Vagina (tissue), 2 donors: ENCODE data around the gene ADRB2.
A peak's percentile ranks its signal among the peaks of the same experiment; 100 is the strongest.

ENCODE experiments used
- CTCF ChIP-seq, 3 experiments: fragments of 450-650 bp in 2 of 3; fragments of 200-600 bp in 1 of 3; sonication (generic) in 1 of 3; IDR thresholded peaks; one replicate each; pipeline ENCODE4 v1.5.1; 2017 to 2019; ENCODE audit warnings: antibody characterized with exemption in 3 of 3, mild to moderate bottlenecking in 2 of 3, moderate library complexity in 2 of 3
- POLR2A ChIP-seq, 2 donors: fragments of 450-650 bp; IDR thresholded peaks; one replicate each; pipeline ENCODE4 v1.6.1; 2017; ENCODE audit warnings: antibody characterized with exemption in 2 of 2, mild to moderate bottlenecking in 2 of 2, moderate library complexity in 2 of 2
- POLR2AphosphoS5 ChIP-seq, 2 donors: sonication (generic); formaldehyde crosslinking; IDR thresholded peaks; one replicate each; pipeline ENCODE4 v1.9.0; 2017; ENCODE audit warnings: antibody characterized with exemption in 2 of 2, mild to moderate bottlenecking in 2 of 2, low read depth in 1 of 2; ENCODE audit not compliant: insufficient read depth in 1 of 2

GRCh38 chr5:148820461-148821395, 5.7 kb upstream of the ADRB2 start:
- no peak for TF ChIP-seq POLR2A (IDR thresholded peaks at IDR 0.05)
- peak in 1 of 3 experiments; percentile 16 for TF ChIP-seq CTCF (IDR thresholded peaks at IDR 0.05)
- no peak for TF ChIP-seq POLR2AphosphoS5 (IDR thresholded peaks at IDR 0.05; ENCODE audit: insufficient read depth in 1 of 2, low read depth in 1 of 2)
